ENCODE data around the gene PTPN14.

Gene PTPN14

DNA sequence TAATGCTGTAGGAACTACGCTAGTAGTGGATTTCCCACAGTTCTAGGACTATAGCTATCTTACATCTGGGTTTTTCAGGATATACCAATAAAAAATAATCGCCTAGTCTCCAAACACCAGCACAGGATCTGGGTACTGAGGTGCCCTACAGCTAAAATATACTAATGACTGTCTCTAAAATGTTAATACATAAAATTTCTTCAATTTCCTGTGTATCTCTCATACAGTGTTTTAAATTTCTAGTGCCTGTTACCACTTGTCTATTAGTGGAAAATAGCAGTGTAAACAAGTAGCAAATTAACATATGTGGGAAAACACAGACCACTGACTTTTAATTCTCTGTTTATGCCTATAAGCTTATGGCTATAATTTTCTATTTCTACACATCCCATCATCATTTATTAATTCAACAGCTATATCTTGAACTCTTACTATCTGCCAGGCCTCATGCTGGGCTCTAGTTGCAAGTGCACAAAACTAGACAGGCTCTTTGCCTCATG is 16.1 kb upstream of the PTPN14 start:
- DNase-seq = no peak

- no peak for DNase-seq
These were observed 15.0 kb upstream of the PTPN14 start for GRCh38 chr1:214566158-214567104.

- DNase-seq = no peak
These were observed 13.9 kb upstream of the PTPN14 start for GRCh38 chr1:214565310-214565709.

DNA sequence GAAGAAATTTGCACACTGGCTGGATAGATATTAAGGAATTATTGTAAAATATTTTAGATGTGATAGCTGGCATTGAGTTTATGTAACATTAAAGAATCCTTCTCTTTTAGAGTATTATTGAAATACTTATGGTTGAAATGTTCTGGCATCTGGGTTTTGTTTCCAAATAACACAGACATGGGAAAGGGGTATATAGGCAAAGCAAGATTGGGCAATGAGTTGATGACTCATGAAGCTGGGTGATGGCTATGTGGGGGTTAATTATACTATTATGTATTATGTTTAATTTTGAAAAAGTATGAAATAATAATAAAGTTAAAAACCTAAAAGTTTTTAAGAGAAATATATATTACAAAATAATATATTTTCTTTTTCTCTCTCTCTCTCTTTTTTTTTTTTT is 12.5 kb upstream of the PTPN14 start:
- no peak for DNase-seq

DNA sequence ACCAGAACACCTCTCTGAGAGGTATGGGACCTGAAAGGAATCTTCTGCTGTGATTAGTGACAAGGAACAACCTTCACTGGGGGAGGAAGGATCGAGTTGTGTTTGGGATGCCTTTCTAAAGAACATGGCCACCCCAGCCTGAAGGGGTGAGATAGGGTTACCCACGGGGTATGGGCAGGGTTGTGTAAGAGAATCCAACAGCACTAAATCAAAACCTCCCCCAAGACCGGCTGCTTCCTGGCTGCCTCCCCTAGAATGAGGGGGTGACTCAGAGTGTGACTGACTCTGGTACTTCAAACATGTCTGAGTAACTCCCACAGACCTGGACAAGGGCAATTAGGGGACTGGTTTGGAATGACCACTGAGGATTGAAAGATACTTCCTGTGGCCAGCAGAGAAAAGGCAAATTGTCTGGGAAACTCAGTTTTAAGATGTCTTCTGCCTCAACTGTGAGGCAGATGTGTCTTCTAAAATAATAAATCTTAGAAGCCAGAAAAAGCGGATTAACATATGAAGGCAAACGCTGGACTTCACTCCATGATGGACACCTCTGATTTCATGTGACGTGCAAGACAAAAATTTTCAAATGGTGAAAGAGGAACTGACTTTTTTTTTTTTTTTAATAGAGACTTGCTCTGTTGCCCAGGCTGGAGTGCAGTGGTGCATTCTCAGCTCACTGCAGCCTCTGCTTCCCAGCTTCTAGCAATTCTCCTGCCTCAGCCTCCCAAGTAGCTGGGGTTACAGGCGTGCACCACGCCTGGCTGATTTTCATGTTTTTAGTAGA is 6.7 kb upstream of the PTPN14 start:
- no peak for DNase-seq

DNA sequence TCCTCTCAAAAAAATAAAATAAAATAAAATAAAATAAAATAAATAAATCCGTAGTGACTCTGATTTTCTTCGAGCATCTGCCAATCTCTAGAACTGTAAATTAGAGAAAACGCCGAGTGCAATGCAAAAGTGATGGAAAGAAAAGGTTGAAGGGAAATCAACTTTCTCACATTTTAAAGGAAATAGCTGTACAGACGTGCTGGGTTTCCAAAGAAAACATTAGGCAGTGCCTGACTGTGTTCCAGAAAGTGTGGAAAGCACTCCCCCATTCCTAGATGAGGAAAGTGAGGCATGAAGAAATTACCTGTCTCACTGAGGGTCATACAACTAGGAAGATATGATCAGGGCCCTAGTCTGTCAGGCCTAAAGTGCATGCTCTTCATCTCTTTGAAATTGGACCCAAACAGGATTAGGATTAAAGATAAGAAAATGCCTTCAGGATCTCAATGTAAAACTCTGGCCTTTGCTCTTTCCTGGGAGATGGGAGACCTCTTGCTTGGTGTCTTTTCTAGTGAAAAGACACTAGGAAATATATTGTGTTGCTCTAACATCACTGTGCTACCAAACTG is 1.8 kb upstream of the PTPN14 start:
- no peak for DNase-seq

DNA sequence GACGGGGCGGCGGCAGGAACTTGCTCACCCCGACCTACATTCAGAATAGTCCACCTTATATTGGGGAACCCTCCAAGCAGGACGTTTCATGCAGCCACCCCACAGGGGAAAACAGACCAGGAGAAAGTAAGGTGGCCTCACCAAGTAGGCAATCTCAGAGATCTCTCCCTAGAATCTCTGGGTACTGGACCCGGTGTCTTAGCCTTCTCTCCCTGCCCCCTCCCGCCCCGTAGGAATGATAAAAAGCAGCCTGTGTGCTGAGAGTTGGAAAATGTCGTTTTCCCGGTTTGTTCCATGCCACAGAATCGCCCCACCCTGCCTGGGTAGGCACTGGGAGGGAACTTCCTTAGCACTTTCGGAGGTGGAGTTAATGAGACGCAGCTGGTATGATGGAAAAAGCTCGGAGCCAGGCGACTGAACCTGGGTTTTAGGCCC is 789 bp upstream of the PTPN14 start:
- no peak for DNase-seq

GRCh38 chr1:214550857-214551435 is 456 bp downstream of the PTPN14 start:
- no peak for DNase-seq

DNA sequence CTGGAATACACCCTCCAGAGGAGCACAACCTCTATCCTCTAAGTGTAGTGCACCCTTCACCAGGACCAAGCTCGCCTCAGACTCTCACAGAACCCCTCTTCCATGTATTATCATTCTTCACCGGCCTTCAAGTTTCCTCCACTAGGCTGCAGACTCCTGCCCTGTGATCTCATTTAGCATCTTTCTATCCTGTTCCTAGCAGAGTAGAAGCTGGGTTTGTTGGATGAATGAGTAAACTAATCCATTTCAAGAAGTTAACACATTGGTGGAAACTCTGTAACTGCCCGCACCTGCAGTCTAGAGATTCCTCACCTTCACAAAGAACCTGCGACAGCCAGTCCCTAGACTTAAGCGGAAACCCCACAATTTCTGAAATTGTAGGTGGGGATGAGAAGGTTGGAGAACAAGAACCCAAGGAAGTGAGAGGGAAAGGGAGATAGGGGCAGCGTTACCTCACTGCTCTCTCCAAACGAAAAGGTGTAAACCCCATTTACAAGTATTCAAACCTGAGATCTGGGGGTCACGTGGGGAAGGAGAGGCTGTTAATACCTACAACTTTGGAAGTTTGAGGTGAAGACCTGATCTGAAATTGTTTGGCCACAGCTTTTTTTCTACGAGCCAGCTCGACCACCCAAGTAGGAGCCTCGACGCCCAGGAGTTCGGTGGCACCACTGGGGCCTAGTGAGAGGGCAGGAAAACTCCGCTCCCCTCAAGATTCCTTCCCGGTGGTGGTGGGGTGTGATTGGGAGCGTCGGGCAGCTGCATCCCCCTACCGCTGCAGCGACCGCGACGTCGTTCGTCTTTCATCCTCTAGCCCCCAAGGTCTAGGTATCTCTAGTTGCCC is 1.2 kb downstream of the PTPN14 start:
- DNase-seq = no peak

- no peak for DNase-seq
These were observed 1.8 kb downstream of the PTPN14 start for GRCh38 chr1:214549604-214550003.

DNA sequence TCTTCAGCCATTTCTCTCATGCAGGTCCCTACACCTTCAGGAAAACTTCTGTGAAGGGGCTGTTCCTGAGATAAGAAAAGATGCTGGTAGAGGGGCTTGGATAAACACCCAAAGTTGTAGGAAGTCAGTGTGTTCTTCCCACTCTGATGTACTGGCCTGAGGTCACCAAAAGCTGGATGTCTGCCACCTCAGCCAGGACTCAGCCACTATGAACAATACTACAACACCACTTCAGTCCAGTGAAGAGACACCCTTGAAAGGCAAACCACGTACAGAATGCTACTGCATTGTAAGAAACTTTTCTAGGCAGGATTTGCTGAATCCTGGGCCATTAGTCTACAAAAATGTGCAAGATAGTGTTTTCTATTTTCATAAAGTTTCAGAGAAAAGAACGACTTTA is 2.4 kb downstream of the PTPN14 start:
- DNase-seq = no peak

GRCh38 chr1:214548271-214548670 is 3.1 kb downstream of the PTPN14 start:
- no peak for DNase-seq

DNA sequence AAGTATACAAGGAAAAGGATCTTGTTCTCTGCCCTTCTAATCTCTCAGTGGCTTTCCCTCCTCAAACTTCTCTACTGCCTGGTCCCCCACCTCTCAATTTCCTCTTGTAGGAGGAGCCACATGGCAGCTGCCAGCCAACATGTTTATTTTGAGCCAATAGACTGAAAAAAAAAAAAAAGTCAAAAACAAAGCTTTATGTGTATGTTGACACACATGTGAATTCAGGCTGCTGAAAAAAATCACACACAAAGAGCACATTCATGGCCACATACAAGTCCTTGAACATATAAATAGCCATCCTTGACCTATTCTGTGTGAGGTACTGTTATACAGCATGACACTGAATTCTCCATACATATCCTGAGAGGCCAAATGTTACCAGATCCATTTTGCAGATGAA is 3.7 kb downstream of the PTPN14 start:
- no peak for DNase-seq

GRCh38 chr1:214546886-214547641 is 4.3 kb downstream of the PTPN14 start:
- no peak for DNase-seq

GRCh38 chr1:214546084-214546483 is 5.3 kb downstream of the PTPN14 start:
- DNase-seq = no peak

DNA sequence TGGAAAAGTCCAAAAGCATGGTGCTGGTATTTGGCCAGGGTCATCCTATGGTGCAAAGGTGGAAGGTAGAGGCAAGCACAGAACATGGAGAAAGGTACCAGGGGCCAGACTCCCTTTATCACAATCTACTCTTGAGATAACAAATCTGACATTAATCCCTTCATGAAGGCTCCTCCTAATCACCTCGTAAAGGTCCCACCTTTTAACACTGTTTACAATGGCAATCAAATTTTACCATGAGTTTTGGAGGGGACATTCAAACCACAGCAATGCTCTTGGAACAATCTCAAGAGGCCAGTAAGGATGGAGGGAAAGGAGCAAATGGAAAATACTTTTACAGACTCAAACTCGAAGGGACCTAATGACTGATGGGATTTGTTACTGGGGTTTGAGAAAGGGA is 6.1 kb downstream of the PTPN14 start:
- DNase-seq = no peak

DNA sequence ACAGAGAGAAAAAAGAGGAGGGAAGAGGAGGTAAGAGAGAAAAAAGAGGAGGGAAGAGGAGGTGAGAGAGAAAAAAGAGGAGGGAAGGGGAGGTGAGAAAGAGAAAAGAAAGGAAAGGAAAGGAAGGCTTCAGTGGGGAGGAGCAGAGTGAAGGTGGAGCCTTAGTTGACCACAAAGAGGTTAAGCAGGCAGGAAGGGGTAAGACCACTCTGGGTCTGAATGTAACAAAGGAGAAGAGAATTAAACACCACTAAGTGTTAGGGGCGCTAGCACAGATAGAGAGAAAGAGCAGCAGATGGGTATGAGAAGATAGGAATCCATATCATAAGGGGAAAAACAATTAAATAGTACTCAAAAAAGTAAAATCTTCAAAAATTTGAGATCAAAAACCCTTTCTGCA is 6.6 kb downstream of the PTPN14 start:
- no peak for DNase-seq

GRCh38 chr1:214542275-214543199 is 8.9 kb downstream of the PTPN14 start:
- DNase-seq = no peak

DNA sequence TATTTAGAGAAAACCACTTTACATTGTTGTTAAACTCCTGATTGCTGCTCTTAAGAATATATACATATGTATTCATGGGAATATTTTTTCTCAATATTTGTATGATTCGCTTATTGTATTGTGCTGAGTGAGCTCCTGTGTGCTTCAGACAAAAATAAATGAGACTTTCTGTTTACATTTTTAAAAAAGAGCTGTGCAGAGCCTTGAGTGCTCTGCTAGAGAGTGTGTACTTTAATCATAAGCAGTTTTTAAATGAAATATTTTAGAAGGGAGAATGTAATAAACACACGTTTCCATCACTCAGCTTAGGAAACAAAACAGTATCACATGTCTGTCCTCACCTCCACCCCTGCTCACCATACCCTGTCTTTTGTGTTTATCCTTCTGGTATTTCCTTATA is 9.7 kb downstream of the PTPN14 start:
- DNase-seq = no peak

GRCh38 chr1:214541206-214541605 is 10.2 kb downstream of the PTPN14 start:
- DNase-seq = no peak
